Uterus (tissue), 4 donors: ENCODE data around the gene CAND2. TPM values are rescaled to one million over a fixed set of nuclear protein-coding genes. Genes with fewer than 3 reads are reported as not detected.

Experiments
- DNase-seq, 2 donors: peaks; one replicate each; pipeline ENCODE4 v3.0.0-alpha.2; 2019 to 2020
- H3K27ac ChIP-seq, 2 donors: fragments of 200-600 bp; sonication (generic); 1 replicate in 1 of 2; 2 replicates in 1 of 2; pipeline ENCODE4 v1.5.1; 2016 to 2018
- H3K27me3 ChIP-seq, 2 donors: fragments of 200-600 bp; sonication (generic); one replicate each; pipeline ENCODE4 v1.5.1; 2018 to 2019; ENCODE audit warnings: control low read depth in 1 of 2
- H3K36me3 ChIP-seq, 2 donors: fragments of 200-600 bp; sonication (generic); one replicate each; pipeline ENCODE4 v1.5.1; 2019; ENCODE audit warnings: control low read depth in 1 of 2
- H3K4me1 ChIP-seq, 2 donors: fragments of 200-600 bp; sonication (generic); one replicate each; pipeline ENCODE4 v1.5.1; 2018 to 2019; ENCODE audit warnings: control low read depth in 1 of 2
- H3K4me3 ChIP-seq, 2 donors: fragments of 200-600 bp; sonication (generic); 1 replicate in 1 of 2; 2 replicates in 1 of 2; pipeline ENCODE4 v1.5.1; 2018 to 2019; ENCODE audit warnings: mild to moderate bottlenecking in 1 of 2
- H3K9me3 ChIP-seq, 2 donors: fragments of 200-600 bp; sonication (generic); one replicate each; pipeline ENCODE4 v1.5.1; 2019; ENCODE audit warnings: control low read depth in 1 of 2
- POLR2A ChIP-seq, 2 donors: fragments of 450-650 bp; IDR thresholded peaks; one replicate each; pipeline ENCODE4 v1.6.1; 2016; ENCODE audit warnings: antibody characterized with exemption in 2 of 2, mild to moderate bottlenecking in 1 of 2, moderate library complexity in 1 of 2
- intact Hi-C: fragments of 100-400 bp; cut with DNase I; formaldehyde crosslinking; loops from one replicate; pipeline ENCODE4 v1.15.1; 2023; ENCODE audit warnings: low total_unique reads
- total RNA-seq, 4 donors: library from RNA; depleted of rRNA in 3 of 4; stranded (reverse); fragments of >200 nt in 3 of 4; gene quantifications; one replicate each; pipeline versions ENCODE4 v1.1.0 to v1.2.4, GENCODE V29; 2014 to 2023
- TF ChIP-seq, protein P1 (sequence below), 4 experiments: fragments of 200-600 bp in 2 of 4; fragments of 450-650 bp in 2 of 4; sonication (generic) in 2 of 4; IDR thresholded peaks; one replicate each; pipeline ENCODE4 v1.5.1; 2016 to 2019; ENCODE audit warnings: antibody characterized with exemption in 4 of 4, mild to moderate bottlenecking in 2 of 4, moderate library complexity in 1 of 4
- donor health status: DM: yes; HTN: yes; CAD: no.

The CAND2 gene
- total RNA-seq, 4 donors from 2014 or later, result 6.8 to 42.0 (median 22.1) TPM

GRCh38 chr3:12832350-12833221 lies 36.1 kb downstream of the CAND2 start:
- H3K4me1 ChIP-seq, result peaks cover 0 to under 1% of the 10 kb centered on the region in 2 donors
- intact Hi-C loops, result no loop called here
- no peak overlapping the region for H3K4me3 ChIP-seq
- no peaks in the 10 kb centered on the region for H3K9me3 ChIP-seq
- DNase-seq, result no peak
- TF ChIP-seq POLR2A (IDR thresholded peaks at IDR 0.05), result no peak
- TF ChIP-seq, protein P1, sequence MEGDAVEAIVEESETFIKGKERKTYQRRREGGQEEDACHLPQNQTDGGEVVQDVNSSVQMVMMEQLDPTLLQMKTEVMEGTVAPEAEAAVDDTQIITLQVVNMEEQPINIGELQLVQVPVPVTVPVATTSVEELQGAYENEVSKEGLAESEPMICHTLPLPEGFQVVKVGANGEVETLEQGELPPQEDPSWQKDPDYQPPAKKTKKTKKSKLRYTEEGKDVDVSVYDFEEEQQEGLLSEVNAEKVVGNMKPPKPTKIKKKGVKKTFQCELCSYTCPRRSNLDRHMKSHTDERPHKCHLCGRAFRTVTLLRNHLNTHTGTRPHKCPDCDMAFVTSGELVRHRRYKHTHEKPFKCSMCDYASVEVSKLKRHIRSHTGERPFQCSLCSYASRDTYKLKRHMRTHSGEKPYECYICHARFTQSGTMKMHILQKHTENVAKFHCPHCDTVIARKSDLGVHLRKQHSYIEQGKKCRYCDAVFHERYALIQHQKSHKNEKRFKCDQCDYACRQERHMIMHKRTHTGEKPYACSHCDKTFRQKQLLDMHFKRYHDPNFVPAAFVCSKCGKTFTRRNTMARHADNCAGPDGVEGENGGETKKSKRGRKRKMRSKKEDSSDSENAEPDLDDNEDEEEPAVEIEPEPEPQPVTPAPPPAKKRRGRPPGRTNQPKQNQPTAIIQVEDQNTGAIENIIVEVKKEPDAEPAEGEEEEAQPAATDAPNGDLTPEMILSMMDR (IDR thresholded peaks at IDR 0.05), result no peak
- H3K27ac ChIP-seq, result no peak overlapping the region
- H3K27me3 ChIP-seq, result no peaks in the 10 kb centered on the region
- no peaks in the 10 kb centered on the region for H3K36me3 ChIP-seq

DNA sequence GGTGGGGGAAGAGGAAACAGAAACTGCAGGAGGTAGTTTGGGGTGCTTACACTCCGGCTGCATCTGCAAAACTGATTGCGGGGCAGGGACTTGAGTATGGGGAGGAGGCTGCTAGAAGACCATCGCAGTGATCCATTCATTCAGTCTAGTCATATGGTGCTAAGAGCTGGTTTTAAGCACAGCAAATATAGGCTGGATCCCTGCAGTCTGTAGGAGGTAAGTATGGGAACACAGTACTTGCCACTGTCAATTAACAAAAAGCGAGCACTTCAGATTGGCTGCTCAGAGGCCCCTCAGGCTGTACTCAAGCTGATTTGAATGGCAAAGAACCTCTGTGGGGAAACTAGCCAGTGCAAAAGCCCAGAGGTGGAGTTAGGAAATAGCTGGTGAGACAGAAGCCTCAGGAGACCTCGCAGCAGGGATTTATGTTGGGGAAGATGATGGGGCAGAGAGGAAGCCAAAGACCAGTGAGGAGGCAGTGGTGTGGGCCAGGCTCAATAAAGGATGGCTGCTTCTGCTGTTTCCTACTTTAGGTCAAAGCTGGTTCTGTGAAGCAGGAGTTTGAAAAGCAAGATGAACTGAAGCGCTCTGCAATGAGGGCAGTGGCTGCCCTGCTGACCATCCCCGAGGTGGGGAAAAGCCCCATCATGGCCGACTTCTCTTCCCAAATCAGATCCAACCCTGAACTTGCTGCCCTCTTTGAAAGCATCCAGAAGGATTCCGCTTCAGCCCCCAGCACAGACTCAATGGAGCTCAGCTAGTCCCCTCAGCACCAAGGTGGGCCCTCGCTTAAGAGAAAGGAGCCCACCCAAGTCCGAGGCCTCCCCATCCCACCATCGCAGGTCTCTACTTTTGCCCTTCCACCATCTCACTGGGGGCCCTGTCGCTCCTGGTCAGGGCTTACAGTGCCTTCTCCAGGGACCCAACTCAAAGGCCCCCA lies 37.0 kb downstream of the CAND2 start:
- no peaks in the 10 kb centered on the region for H3K36me3 ChIP-seq
- TF ChIP-seq POLR2A (IDR thresholded peaks at IDR 0.05), result no peak
- TF ChIP-seq, protein P1 (IDR thresholded peaks at IDR 0.05), result no peak

DNA sequence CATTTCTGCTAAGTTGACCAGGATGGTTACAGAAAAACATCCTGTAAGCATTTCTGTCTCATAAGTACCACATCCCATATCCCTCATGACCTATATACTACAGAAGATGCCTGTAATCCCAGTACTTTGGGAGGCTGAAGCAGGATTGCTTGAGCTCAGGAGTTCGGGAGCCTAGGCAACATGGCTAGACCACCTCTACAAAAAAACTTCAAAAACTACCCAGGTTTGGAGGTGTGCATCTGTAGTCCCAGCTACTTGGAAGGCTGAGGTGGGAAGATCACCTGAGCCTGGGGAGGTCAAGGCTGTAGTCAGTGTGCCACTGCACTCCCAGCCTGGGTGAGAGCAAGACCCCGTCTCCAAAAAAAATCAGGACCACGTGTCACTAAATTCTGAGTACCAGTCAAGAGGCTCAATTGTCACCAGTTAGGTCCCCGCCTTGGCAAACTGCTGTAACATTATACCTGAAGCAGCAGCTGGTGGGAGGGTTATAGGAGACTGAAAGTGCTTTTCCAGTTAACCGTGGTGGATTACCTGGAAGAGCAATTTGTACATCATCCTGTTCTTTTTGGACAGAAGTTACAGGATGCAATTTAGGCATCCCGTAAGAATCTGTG lies 38.7 kb downstream of the CAND2 start:
- TF ChIP-seq, protein P1 (IDR thresholded peaks at IDR 0.05), result no peak
- TF ChIP-seq POLR2A (IDR thresholded peaks at IDR 0.05), result no peak
- no peaks in the 10 kb centered on the region for H3K9me3 ChIP-seq
- peaks cover 0 to 10% of the 10 kb centered on the region in 2 donors for H3K4me1 ChIP-seq
- no peak for DNase-seq
- no peak overlapping the region for H3K27ac ChIP-seq
- H3K36me3 ChIP-seq, result no peaks in the 10 kb centered on the region
- H3K27me3 ChIP-seq, result no peaks in the 10 kb centered on the region
- no peak overlapping the region for H3K4me3 ChIP-seq
- intact Hi-C loops, result no loop called here

More for the DNA sequence above, 37.0 kb downstream of the CAND2 start:
- Histone ChIP-seq H3K27me3 (no peaks in the 10 kb centered on the region), H3K4me1 (peaks cover 0 to 6% of the 10 kb centered on the region in 2 donors), H3K4me3 (no peak overlapping the region), H3K27ac (no peak overlapping the region), H3K9me3 (no peaks in the 10 kb centered on the region)
- intact Hi-C loops, result no loop called here
- DNase-seq, result no peak

- intact Hi-C loops, result no loop called here
- no peaks in the 10 kb centered on the region for H3K36me3 ChIP-seq
- H3K27ac ChIP-seq, result no peak overlapping the region
These were observed 41.0 kb downstream of the CAND2 start for GRCh38 chr3:12837295-12837986.

More at GRCh38 chr3:12837295-12837986, 41.0 kb downstream of the CAND2 start:
- TF ChIP-seq, protein P1 (IDR thresholded peaks at IDR 0.05), result no peak
- TF ChIP-seq POLR2A (IDR thresholded peaks at IDR 0.05), result no peak
- peaks cover 0 to 10% of the 10 kb centered on the region in 2 donors for H3K4me1 ChIP-seq
- DNase-seq, result no peak
- H3K4me3 ChIP-seq, result no peak overlapping the region
- no peaks in the 10 kb centered on the region for H3K27me3 ChIP-seq
- no peaks in the 10 kb centered on the region for H3K9me3 ChIP-seq
